Measurements from ENCODE around the gene SHB.

DNA sequence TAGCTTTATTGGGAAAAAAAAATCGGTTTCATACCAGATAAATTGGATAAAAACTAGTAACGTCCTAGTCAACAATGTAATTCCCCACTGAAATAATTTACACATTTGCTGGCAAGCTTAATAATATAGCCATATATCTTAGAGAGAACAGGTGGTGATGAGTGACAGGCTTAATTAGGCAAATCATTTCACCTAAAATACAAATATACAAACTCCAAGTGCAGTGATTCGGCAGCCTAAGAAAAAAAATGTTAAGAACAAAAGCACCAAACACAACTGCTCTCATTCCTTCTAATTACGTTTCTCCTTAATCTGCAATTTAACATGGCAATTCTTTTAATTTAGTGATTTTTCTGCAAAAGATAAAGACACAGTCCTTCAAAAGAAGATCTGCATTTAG, 109.1 kb downstream of the SHB start:
- TF ChIP-seq, protein P1, sequence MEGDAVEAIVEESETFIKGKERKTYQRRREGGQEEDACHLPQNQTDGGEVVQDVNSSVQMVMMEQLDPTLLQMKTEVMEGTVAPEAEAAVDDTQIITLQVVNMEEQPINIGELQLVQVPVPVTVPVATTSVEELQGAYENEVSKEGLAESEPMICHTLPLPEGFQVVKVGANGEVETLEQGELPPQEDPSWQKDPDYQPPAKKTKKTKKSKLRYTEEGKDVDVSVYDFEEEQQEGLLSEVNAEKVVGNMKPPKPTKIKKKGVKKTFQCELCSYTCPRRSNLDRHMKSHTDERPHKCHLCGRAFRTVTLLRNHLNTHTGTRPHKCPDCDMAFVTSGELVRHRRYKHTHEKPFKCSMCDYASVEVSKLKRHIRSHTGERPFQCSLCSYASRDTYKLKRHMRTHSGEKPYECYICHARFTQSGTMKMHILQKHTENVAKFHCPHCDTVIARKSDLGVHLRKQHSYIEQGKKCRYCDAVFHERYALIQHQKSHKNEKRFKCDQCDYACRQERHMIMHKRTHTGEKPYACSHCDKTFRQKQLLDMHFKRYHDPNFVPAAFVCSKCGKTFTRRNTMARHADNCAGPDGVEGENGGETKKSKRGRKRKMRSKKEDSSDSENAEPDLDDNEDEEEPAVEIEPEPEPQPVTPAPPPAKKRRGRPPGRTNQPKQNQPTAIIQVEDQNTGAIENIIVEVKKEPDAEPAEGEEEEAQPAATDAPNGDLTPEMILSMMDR (IDR thresholded peaks at IDR 0.05; ENCODE audit: extremely low read depth in 1 of 2, insufficient read depth in 1 of 2, low read depth in 1 of 2, low read length in 2 of 2): no peak
- TF ChIP-seq EZH2 (IDR thresholded peaks at IDR 0.05; ENCODE audit: borderline replicate concordance, low read depth, low read length, severe bottlenecking) (no peak), POLR2A (IDR thresholded peaks at IDR 0.05; ENCODE audit: low read depth, low read length) (no peak)

All from endothelial cell of umbilical vein (primary cell).